HL-60 (cell line): ENCODE results near the gene KCNV2.

Experiments used
- DNase-seq, 2 experiments: peaks; one replicate each; pipeline ENCODE4 v3.0.0-alpha.2; 2010 to 2020; ENCODE audit warnings: low read depth in 1 of 2, low spot score in 1 of 2
- H3K27ac ChIP-seq: fragments of 250-450 bp; sonication (Bioruptor Pico); replicated peaks from 2 replicates; pipeline ENCODE4 v1.5.1; 2020; ENCODE audit warnings: mild to moderate bottlenecking, moderate library complexity
- H3K27me3 ChIP-seq: fragments of 250-450 bp; sonication (Bioruptor Pico); 2 replicates; pipeline ENCODE4 v1.5.1; 2021; ENCODE audit warnings: mild to moderate bottlenecking, moderate library complexity; ENCODE audit not compliant: insufficient read depth, poor library complexity, severe bottlenecking
- H3K4me3 ChIP-seq: replicated peaks from 2 replicates; pipeline ENCODE4 v1.5.1; 2011; ENCODE audit warnings: mild to moderate bottlenecking, control low read depth, low read length; ENCODE audit not compliant: insufficient read depth
- GABPA ChIP-seq: IDR thresholded peaks from 2 replicates; pipeline ENCODE4 v1.6.1; 2012; ENCODE audit warnings: low read depth
- POLR2AphosphoS5 ChIP-seq: IDR thresholded peaks from 2 replicates; pipeline ENCODE4 v1.6.1; 2012; ENCODE audit warnings: low read depth
- SPI1 ChIP-seq: IDR thresholded peaks from 2 replicates; pipeline ENCODE4 v1.6.1; 2012; ENCODE audit warnings: low read depth, mild to moderate bottlenecking, borderline replicate concordance
- TF ChIP-seq, protein P1 (sequence below): IDR thresholded peaks from one replicate; pipeline ENCODE4 v1.5.1; 2011; ENCODE audit warnings: low read length, control low read depth, inconsistent platforms; ENCODE audit not compliant: insufficient read depth
- TF ChIP-seq, protein P2 (sequence below): IDR thresholded peaks from 2 replicates; pipeline ENCODE4 v1.6.1; 2012; ENCODE audit warnings: low read depth; ENCODE audit not compliant: insufficient replicate concordance

The KCNV2 gene

DNA sequence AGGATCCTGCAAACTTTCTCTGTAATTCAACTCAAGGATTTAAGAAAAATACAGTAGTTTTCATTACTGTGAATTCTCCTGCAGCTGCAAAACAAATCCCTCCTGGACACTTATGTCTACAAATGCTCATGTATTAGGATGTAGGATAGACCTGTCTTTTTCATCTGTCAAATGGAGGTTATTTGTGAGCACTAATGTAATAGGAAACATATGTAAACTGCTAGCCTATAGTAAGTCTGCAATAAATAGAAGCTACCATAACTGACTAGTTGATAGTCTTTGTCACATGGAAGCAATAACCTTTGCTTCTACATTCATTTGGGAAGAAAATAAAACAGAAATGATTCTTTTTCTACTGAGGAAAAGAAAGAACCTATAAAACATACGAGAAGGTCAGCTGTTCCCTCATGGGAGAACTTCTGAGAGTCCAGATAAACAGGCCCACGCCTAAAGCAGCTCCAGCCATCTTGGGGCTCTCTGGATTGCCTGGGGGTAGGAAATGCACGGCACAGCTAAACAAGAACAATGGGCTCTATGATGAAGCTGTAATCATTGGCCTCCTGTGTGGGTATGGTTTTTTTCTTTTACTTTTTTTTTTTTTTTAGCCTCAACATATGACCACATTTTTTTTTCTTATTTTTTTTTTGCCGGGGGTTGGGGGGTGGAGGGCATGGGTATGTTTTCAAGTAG is 6.2 kb downstream of the KCNV2 start:
- H3K4me3 ChIP-seq = no peak overlapping the region
- no peaks in the 10 kb centered on the region for H3K27me3 ChIP-seq
- no peak overlapping the region for H3K27ac ChIP-seq
- no peak for TF ChIP-seq GABPA
- no peak for TF ChIP-seq POLR2AphosphoS5
- TF ChIP-seq, protein P1, sequence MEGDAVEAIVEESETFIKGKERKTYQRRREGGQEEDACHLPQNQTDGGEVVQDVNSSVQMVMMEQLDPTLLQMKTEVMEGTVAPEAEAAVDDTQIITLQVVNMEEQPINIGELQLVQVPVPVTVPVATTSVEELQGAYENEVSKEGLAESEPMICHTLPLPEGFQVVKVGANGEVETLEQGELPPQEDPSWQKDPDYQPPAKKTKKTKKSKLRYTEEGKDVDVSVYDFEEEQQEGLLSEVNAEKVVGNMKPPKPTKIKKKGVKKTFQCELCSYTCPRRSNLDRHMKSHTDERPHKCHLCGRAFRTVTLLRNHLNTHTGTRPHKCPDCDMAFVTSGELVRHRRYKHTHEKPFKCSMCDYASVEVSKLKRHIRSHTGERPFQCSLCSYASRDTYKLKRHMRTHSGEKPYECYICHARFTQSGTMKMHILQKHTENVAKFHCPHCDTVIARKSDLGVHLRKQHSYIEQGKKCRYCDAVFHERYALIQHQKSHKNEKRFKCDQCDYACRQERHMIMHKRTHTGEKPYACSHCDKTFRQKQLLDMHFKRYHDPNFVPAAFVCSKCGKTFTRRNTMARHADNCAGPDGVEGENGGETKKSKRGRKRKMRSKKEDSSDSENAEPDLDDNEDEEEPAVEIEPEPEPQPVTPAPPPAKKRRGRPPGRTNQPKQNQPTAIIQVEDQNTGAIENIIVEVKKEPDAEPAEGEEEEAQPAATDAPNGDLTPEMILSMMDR = no peak
- TF ChIP-seq SPI1 = no peak
- TF ChIP-seq, protein P2, sequence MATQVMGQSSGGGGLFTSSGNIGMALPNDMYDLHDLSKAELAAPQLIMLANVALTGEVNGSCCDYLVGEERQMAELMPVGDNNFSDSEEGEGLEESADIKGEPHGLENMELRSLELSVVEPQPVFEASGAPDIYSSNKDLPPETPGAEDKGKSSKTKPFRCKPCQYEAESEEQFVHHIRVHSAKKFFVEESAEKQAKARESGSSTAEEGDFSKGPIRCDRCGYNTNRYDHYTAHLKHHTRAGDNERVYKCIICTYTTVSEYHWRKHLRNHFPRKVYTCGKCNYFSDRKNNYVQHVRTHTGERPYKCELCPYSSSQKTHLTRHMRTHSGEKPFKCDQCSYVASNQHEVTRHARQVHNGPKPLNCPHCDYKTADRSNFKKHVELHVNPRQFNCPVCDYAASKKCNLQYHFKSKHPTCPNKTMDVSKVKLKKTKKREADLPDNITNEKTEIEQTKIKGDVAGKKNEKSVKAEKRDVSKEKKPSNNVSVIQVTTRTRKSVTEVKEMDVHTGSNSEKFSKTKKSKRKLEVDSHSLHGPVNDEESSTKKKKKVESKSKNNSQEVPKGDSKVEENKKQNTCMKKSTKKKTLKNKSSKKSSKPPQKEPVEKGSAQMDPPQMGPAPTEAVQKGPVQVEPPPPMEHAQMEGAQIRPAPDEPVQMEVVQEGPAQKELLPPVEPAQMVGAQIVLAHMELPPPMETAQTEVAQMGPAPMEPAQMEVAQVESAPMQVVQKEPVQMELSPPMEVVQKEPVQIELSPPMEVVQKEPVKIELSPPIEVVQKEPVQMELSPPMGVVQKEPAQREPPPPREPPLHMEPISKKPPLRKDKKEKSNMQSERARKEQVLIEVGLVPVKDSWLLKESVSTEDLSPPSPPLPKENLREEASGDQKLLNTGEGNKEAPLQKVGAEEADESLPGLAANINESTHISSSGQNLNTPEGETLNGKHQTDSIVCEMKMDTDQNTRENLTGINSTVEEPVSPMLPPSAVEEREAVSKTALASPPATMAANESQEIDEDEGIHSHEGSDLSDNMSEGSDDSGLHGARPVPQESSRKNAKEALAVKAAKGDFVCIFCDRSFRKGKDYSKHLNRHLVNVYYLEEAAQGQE = no peak
- DNase-seq = no peak

DNA sequence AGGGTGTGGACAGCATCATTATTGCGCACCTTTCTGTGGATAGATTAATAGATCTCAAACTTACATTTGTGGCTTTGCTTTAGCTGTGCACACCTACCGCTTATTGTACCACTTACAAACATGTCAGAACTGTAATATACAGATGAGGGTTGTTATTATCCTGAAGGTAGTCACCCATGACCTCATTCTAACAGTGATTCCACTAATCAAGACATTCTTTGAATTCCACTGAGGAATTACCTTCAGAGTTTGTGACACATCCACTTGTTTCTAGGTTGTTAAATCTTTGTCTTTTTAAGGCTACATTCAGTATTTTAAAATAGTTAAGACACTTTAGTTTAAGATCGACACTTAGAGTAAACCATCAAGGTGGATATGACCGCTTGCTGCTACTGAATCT is 7.8 kb downstream of the KCNV2 start:
- DNase-seq = no peak

DNA sequence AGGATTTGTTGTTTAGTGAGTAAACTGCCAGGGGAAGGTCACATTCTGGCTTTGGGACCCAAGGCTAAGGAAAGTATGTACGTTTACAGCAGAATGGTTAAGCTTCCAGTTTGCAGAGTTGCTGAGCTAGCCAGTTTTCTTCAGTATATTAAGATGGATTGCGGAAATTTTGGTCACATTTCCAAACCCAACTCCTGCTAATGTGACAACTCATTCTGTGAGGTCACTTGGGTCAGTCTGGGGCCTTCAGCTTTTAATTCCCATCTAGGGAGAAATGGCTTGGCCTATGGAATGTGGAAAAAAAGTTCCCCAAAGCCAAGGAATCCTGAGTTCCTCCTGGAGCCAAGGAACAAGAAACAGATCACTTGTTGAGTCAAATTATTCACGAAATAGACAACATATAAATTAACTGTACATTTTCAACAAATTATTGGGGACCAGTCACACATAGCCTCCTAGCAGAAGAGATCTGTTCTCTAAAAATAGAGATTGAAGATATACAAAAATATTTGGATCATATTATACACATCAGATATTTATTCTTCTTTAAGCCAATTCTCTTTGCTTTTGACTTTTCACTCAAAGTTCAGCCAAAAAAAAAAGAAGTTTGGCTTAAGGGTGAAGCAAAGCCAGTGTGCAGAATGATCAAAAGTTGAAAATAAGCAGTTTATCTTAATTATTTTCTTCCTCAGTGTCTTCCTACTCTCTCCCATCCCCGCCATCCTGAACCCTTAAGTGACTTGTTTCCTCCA is 8.8 kb downstream of the KCNV2 start:
- DNase-seq = no peak
- Histone ChIP-seq H3K4me3 (no peak overlapping the region), H3K27me3 (no peaks in the 10 kb centered on the region), H3K27ac (no peak overlapping the region)
- TF ChIP-seq POLR2AphosphoS5 (no peak), GABPA (no peak), SPI1 (no peak)
- TF ChIP-seq, protein P2 = no peak
- TF ChIP-seq, protein P1 = no peak

More for the DNA sequence above, 7.8 kb downstream of the KCNV2 start:
- TF ChIP-seq GABPA = no peak
- TF ChIP-seq, protein P1 = no peak
- TF ChIP-seq, protein P2 = no peak
- TF ChIP-seq SPI1 = no peak
- no peak for TF ChIP-seq POLR2AphosphoS5
- H3K27me3 ChIP-seq = no peaks in the 10 kb centered on the region
- no peak overlapping the region for H3K4me3 ChIP-seq
- no peak overlapping the region for H3K27ac ChIP-seq
